Epidermal melanocyte (primary cell): ENCODE results near the gene RIC8B.
"Not testable (repeated sequence)": the region's sequence is repeated elsewhere in the genome, so short reads cannot be mapped to it uniquely, and the experiment has no call there.

Experiments
- DNase-seq: peaks from one replicate; pipeline ENCODE4 v3.0.0; 2011; ENCODE audit warnings: low spot score; ENCODE audit not compliant: insufficient read length

The RIC8B gene

GRCh38 chr12:106774005-106774807, at the start of gene RIC8B:
TSS of gene RIC8B (plus strand) at chr12:106774682. CDS start at chr12:106774746, 64 bp downstream.
- DNase-seq: peak; percentile 96

GRCh38 chr12:106724934-106725333, 49.5 kb upstream of the RIC8B start:
- no peak for DNase-seq

GRCh38 chr12:106726603-106727202, 47.8 kb upstream of the RIC8B start:
- not testable (repeated sequence) for DNase-seq

- no peak for DNase-seq
These were observed 44.9 kb upstream of the RIC8B start for GRCh38 chr12:106729611-106730010.

- DNase-seq: no peak
These were observed 41.6 kb upstream of the RIC8B start for GRCh38 chr12:106732890-106733289.

- DNase-seq: no peak
These were observed 40.8 kb upstream of the RIC8B start for GRCh38 chr12:106733660-106734059.

GRCh38 chr12:106736051-106736957, 38.2 kb upstream of the RIC8B start:
- DNase-seq: no peak

- no peak for DNase-seq
These were observed 35.2 kb upstream of the RIC8B start for GRCh38 chr12:106739318-106739717.

GRCh38 chr12:106739815-106740530, 34.5 kb upstream of the RIC8B start:
- no peak for DNase-seq

GRCh38 chr12:106740818-106741217, 33.7 kb upstream of the RIC8B start:
- no peak for DNase-seq

- no peak for DNase-seq
These were observed 33.2 kb upstream of the RIC8B start for GRCh38 chr12:106741247-106741646.

GRCh38 chr12:106743270-106743988, 31.1 kb upstream of the RIC8B start:
- DNase-seq: no peak

- DNase-seq: no peak
These were observed 29.9 kb upstream of the RIC8B start for GRCh38 chr12:106744600-106744999.

- no peak for DNase-seq
These were observed 29.2 kb upstream of the RIC8B start for GRCh38 chr12:106745181-106745745.

GRCh38 chr12:106747973-106748436, 26.5 kb upstream of the RIC8B start:
- DNase-seq: no peak

- DNase-seq: no peak
These were observed 24.0 kb upstream of the RIC8B start for GRCh38 chr12:106750524-106750923.

- no peak for DNase-seq
These were observed 21.0 kb upstream of the RIC8B start for GRCh38 chr12:106753526-106753925.

GRCh38 chr12:106754331-106754730, 20.2 kb upstream of the RIC8B start:
- DNase-seq: no peak

- DNase-seq: peak; percentile 71
These were observed 16.7 kb upstream of the RIC8B start for GRCh38 chr12:106757623-106758348.
